K562 (cell line): Measurements from ENCODE around the gene ZNF628. TPM values are rescaled to one million over a fixed set of nuclear protein-coding genes. Genes with fewer than 3 reads are reported as not detected.

Source experiments
- CBX2 ChIP-seq: fragments of 200-600 bp; sonication (generic); IDR thresholded peaks from one replicate; pipeline ENCODE4 v1.6.1; 2012; ENCODE audit warnings: mild to moderate bottlenecking, low read length, inconsistent platforms; ENCODE audit not compliant: insufficient read depth, poor library complexity, severe bottlenecking
- CTBP1 ChIP-seq: fragments of 450-650 bp; IDR thresholded peaks from 2 replicates; pipeline ENCODE4 v1.6.1; 2016; ENCODE audit warnings: borderline replicate concordance
- E2F3 ChIP-seq: fragments of 250-450 bp; sonication (Bioruptor Pico); IDR thresholded peaks from 2 replicates; pipeline ENCODE4 v1.4.0; 2020; ENCODE audit warnings: mild to moderate bottlenecking
- HDAC8 ChIP-seq: fragments of 450-650 bp; IDR thresholded peaks from 2 replicates; pipeline ENCODE4 v1.6.1; 2016; ENCODE audit warnings: mild to moderate bottlenecking, missing genetic modification characterization, moderate library complexity, missing compliant biosample characterization
- HNRNPH1 ChIP-seq: fragments of 200-400 bp; formaldehyde crosslinking; optimal IDR thresholded peaks from 2 replicates; pipeline ENCODE3; 2017; ENCODE audit warnings: low read depth, mild to moderate bottlenecking, low read length, moderate library complexity
- MAFK ChIP-seq: IDR thresholded peaks from 2 replicates; pipeline ENCODE4 v1.6.1; 2011; ENCODE audit warnings: low read length, improper control_type of control experiment
- MYNN ChIP-seq, 2 experiments: sonication (generic); formaldehyde crosslinking in 1 of 2; IDR thresholded peaks; 2 replicates each; pipeline versions ENCODE4 v1.5.0 to v1.6.1; 2016 to 2020; ENCODE audit warnings: antibody characterized with exemption in 1 of 2, missing genetic modification reagents in 1 of 2
- NCOA4 ChIP-seq: fragments of 450-650 bp; IDR thresholded peaks from 2 replicates; pipeline ENCODE4 v1.6.1; 2018; ENCODE audit warnings: mild to moderate bottlenecking; ENCODE audit not compliant: partially characterized antibody
- NFE2L1 ChIP-seq: fragments of 450-650 bp; IDR thresholded peaks from 2 replicates; pipeline ENCODE4 v1.6.1; 2016; ENCODE audit warnings: missing genetic modification characterization, low read depth, mild to moderate bottlenecking, missing compliant biosample characterization, moderate library complexity, borderline replicate concordance
- POLR2AphosphoS5 ChIP-seq: IDR thresholded peaks from 2 replicates; pipeline ENCODE4 v1.6.1; 2011; ENCODE audit warnings: mild to moderate bottlenecking, low read depth, low read length, moderate library complexity; ENCODE audit not compliant: control insufficient read depth, insufficient read depth
- POLR3G ChIP-seq: IDR thresholded peaks from 2 replicates; pipeline ENCODE4 v1.6.1; 2011; ENCODE audit not compliant: insufficient read length, insufficient replicate concordance; ENCODE audit errors: extremely low read depth
- RAD21 ChIP-seq, 2 experiments: fragments of 250-450 bp in 1 of 2; fragments of 450-650 bp in 1 of 2; sonication (Bioruptor Pico) in 1 of 2; formaldehyde crosslinking in 1 of 2; IDR thresholded peaks in 1 of 2; conservative IDR thresholded peaks in 1 of 2; 2 replicates each; pipeline versions ENCODE4 v1.4.0 to v1.8.0; 2020 to 2022; ENCODE audit warnings: mild to moderate bottlenecking in 2 of 2, moderate library complexity in 1 of 2
- SMARCC2 ChIP-seq: fragments of 450-650 bp; IDR thresholded peaks from 2 replicates; pipeline ENCODE4 v1.6.1; 2017; ENCODE audit warnings: antibody characterized with exemption, moderate library complexity, mild to moderate bottlenecking, low read depth
- STAT5A ChIP-seq: IDR thresholded peaks from 2 replicates; pipeline ENCODE4 v1.6.1; 2012; ENCODE audit warnings: low read length, inconsistent platforms, borderline replicate concordance
- TGIF2 ChIP-seq: sonication (generic); formaldehyde crosslinking; IDR thresholded peaks from 2 replicates; pipeline ENCODE4 v1.8.1; 2022; ENCODE audit warnings: mild to moderate bottlenecking, missing genetic modification reagents, moderate library complexity
- ZNF41 ChIP-seq: fragments of 250-450 bp; sonication (Bioruptor Pico); conservative IDR thresholded peaks from 2 replicates; pipeline ENCODE4 v1.4.0; 2020; ENCODE audit warnings: mild to moderate bottlenecking
- ZNF699 ChIP-seq: fragments of 250-450 bp; sonication (Bioruptor Pico); IDR thresholded peaks from 2 replicates; pipeline ENCODE4 v1.8.0; 2021; ENCODE audit warnings: mild to moderate bottlenecking, moderate library complexity; ENCODE audit not compliant: insufficient replicate concordance
- polyA plus RNA-seq, 8 experiments: library from polyadenylated mRNA; depleted of rRNA in 4 of 8; stranded (reverse) in 5 of 8; unstranded in 3 of 8; fragments of >200 nt; fragmentation: Nextera tagmentation in 2 of 8; fragmentation: Illumina TruSeq in 1 of 8; extraction: Ambion mirVana in 2 of 8; extraction: Trizol in 1 of 8; gene quantifications; 2 replicates each; pipeline versions ENCODE4 v1.2.1 to v1.2.3, GENCODE V29; 2011 to 2014; ENCODE audit warnings: inconsistent platforms in 1 of 8, missing spikeins in 1 of 8
- total RNA-seq, 7 experiments: library from RNA; depleted of rRNA in 6 of 7; stranded (reverse); fragments of >200 nt in 6 of 7; fragmentation: Illumina TruSeq in 2 of 7; extraction: Trizol in 2 of 7; gene quantifications; 2 replicates each; pipeline versions ENCODE4 v1.2.1 to v1.2.3, GENCODE V29; 2011 to 2021; ENCODE audit warnings: low replicate concordance in 1 of 7
- TF ChIP-seq, protein P1 (sequence below): sonication (generic); formaldehyde crosslinking; IDR thresholded peaks from 2 replicates; pipeline ENCODE4 v1.8.0; 2023; ENCODE audit warnings: missing genetic modification reagents, mild to moderate bottlenecking, borderline replicate concordance
- TF ChIP-seq, protein P2 (sequence below), 2 experiments: fragments of 450-650 bp in 1 of 2; sonication (generic) in 1 of 2; formaldehyde crosslinking; conservative IDR thresholded peaks; 2 replicates each; pipeline versions ENCODE4 v1.4.0 to v1.8.1; 2020 to 2022; ENCODE audit warnings: mild to moderate bottlenecking in 1 of 2, missing genetic modification reagents in 1 of 2
- TF ChIP-seq, protein P3 (sequence below): sonication (generic); formaldehyde crosslinking; IDR thresholded peaks from 2 replicates; pipeline ENCODE4 v1.8.1; 2022; ENCODE audit warnings: missing genetic modification reagents

Gene ZNF628
- total and polyA plus RNA-seq, 9 of the 15 experiments (the other 6 are each of a cell fraction or from before 2014, with no cell fraction given) = 0.13 to 13.6 (median 2.2) TPM; not detected in 3

DNA sequence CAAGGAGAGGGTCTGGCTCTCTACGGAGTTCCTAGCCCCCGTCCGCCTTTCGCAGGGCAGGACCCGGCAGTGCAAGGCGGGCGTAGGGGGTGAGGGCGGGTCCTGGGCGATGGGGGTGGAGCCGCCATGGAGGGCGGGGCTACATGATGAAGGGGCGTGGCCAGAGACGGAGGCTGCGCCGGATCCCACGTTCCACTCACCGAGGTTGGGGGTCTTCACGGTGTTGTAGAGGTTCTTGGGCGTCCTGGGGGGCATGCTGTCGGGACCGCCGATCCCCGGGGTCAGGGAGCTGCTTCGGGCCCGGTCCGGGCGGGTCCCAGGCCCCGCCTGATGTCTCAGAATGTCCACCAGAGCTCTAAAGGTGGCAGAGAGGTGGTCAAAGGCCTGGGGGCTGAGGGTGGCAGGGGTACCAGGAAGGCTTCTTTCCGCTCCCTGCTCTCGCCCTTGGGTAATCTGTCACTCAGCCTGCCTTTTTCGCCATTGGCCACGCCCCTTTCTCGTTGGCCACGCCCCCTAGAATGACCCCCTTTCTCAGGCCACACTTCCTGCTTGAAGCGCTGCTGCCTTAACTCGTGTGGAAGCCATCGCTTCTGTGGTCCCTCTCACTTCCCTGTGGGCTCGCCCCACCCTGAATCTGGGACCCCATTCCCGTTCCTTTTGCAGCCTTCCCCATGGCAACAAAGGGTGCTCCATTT lies 35.9 kb upstream of the ZNF628 start (continued):
- TF ChIP-seq, protein P1, sequence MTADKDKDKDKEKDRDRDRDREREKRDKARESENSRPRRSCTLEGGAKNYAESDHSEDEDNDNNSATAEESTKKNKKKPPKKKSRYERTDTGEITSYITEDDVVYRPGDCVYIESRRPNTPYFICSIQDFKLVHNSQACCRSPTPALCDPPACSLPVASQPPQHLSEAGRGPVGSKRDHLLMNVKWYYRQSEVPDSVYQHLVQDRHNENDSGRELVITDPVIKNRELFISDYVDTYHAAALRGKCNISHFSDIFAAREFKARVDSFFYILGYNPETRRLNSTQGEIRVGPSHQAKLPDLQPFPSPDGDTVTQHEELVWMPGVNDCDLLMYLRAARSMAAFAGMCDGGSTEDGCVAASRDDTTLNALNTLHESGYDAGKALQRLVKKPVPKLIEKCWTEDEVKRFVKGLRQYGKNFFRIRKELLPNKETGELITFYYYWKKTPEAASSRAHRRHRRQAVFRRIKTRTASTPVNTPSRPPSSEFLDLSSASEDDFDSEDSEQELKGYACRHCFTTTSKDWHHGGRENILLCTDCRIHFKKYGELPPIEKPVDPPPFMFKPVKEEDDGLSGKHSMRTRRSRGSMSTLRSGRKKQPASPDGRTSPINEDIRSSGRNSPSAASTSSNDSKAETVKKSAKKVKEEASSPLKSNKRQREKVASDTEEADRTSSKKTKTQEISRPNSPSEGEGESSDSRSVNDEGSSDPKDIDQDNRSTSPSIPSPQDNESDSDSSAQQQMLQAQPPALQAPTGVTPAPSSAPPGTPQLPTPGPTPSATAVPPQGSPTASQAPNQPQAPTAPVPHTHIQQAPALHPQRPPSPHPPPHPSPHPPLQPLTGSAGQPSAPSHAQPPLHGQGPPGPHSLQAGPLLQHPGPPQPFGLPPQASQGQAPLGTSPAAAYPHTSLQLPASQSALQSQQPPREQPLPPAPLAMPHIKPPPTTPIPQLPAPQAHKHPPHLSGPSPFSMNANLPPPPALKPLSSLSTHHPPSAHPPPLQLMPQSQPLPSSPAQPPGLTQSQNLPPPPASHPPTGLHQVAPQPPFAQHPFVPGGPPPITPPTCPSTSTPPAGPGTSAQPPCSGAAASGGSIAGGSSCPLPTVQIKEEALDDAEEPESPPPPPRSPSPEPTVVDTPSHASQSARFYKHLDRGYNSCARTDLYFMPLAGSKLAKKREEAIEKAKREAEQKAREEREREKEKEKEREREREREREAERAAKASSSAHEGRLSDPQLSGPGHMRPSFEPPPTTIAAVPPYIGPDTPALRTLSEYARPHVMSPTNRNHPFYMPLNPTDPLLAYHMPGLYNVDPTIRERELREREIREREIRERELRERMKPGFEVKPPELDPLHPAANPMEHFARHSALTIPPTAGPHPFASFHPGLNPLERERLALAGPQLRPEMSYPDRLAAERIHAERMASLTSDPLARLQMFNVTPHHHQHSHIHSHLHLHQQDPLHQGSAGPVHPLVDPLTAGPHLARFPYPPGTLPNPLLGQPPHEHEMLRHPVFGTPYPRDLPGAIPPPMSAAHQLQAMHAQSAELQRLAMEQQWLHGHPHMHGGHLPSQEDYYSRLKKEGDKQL (CRISPR knock-in tag) = no peak
- TF ChIP-seq CBX2 (no peak), TGIF2 (CRISPR knock-in tag) (no peak), POLR2AphosphoS5 (no peak), NCOA4 (no peak), POLR3G (no peak), STAT5A (no peak), HDAC8 (tag) (no peak), SMARCC2 (no peak), ZNF699 (CRISPR knock-in tag) (no peak), E2F3 (CRISPR knock-in tag) (no peak), ZNF41 (CRISPR knock-in tag) (no peak), CTBP1 (0 out of 2 replicates have a peak, but pooled peaks have one; percentile 5), RAD21 (CRISPR knock-in tag; conservative IDR thresholded peaks at IDR 0.05 in 1 of 2, IDR thresholded peaks at IDR 0.05 in 1 of 2) (no peak), HNRNPH1 (no peak), MYNN (IDR thresholded peaks at IDR 0.05) (no peak), MYNN (CRISPR knock-in tag; IDR thresholded peaks at IDR 0.05) (no peak), NFE2L1 (tag) (no peak), MAFK (no peak)
- TF ChIP-seq, protein P2, sequence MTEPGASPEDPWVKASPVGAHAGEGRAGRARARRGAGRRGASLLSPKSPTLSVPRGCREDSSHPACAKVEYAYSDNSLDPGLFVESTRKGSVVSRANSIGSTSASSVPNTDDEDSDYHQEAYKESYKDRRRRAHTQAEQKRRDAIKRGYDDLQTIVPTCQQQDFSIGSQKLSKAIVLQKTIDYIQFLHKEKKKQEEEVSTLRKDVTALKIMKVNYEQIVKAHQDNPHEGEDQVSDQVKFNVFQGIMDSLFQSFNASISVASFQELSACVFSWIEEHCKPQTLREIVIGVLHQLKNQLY (CRISPR knock-in tag; conservative IDR thresholded peaks at IDR 0.05) = no peak
- TF ChIP-seq, protein P3, sequence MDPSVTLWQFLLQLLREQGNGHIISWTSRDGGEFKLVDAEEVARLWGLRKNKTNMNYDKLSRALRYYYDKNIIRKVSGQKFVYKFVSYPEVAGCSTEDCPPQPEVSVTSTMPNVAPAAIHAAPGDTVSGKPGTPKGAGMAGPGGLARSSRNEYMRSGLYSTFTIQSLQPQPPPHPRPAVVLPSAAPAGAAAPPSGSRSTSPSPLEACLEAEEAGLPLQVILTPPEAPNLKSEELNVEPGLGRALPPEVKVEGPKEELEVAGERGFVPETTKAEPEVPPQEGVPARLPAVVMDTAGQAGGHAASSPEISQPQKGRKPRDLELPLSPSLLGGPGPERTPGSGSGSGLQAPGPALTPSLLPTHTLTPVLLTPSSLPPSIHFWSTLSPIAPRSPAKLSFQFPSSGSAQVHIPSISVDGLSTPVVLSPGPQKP = no peak
